ENCODE measurements around the gene ESD.
"Not testable (repeated sequence)": the region's sequence is repeated elsewhere in the genome, so short reads cannot be mapped to it uniquely, and the experiment has no call there.

Gene ESD

GRCh38 chr13:46812301-46812797, 15.4 kb upstream of the ESD start:
- no peak for TF ChIP-seq CTCF (IDR thresholded peaks at IDR 0.05; ENCODE audit: extremely low read depth, insufficient read depth, missing control alignments)
- in situ Hi-C loops (cut with MboI; ENCODE audit: low pct_unique_long_range_greater_than_20kb, low sequenced_read_pairs, unreplicated experiment) = no loop called here
- DNase-seq (ENCODE audit: low spot score) = no peak

- TF ChIP-seq CTCF (IDR thresholded peaks at IDR 0.05; ENCODE audit: extremely low read depth, insufficient read depth, missing control alignments) = no peak
- in situ Hi-C loops (cut with MboI; ENCODE audit: low pct_unique_long_range_greater_than_20kb, low sequenced_read_pairs, unreplicated experiment) = no loop called here
- no peak for DNase-seq (ENCODE audit: low spot score)
Measured at GRCh38 chr13:46810440-46810839, 13.5 kb upstream of the ESD start.

- DNase-seq (ENCODE audit: low spot score); in situ Hi-C loops (cut with MboI; ENCODE audit: low pct_unique_long_range_greater_than_20kb, low sequenced_read_pairs, unreplicated experiment): not testable (repeated sequence)
Measured at GRCh38 chr13:46804921-46805320, 8.0 kb upstream of the ESD start.

GRCh38 chr13:46804391-46804815, 7.4 kb upstream of the ESD start:
- TF ChIP-seq CTCF (IDR thresholded peaks at IDR 0.05; ENCODE audit: extremely low read depth, insufficient read depth, missing control alignments) = no peak
- in situ Hi-C loops (cut with MboI; ENCODE audit: low pct_unique_long_range_greater_than_20kb, low sequenced_read_pairs, unreplicated experiment) = no loop called here
- no peak for DNase-seq (ENCODE audit: low spot score)

GRCh38 chr13:46803586-46803985, 6.6 kb upstream of the ESD start:
- no peak for DNase-seq (ENCODE audit: low spot score)
- no peak for TF ChIP-seq CTCF (IDR thresholded peaks at IDR 0.05; ENCODE audit: extremely low read depth, insufficient read depth, missing control alignments)
- in situ Hi-C loops (cut with MboI; ENCODE audit: low pct_unique_long_range_greater_than_20kb, low sequenced_read_pairs, unreplicated experiment) = no loop called here

GRCh38 chr13:46801858-46802257, 4.9 kb upstream of the ESD start:
- in situ Hi-C loops (cut with MboI; ENCODE audit: low pct_unique_long_range_greater_than_20kb, low sequenced_read_pairs, unreplicated experiment) = no loop called here
- DNase-seq (ENCODE audit: low spot score) = no peak

GRCh38 chr13:46799139-46799538, 2.2 kb upstream of the ESD start:
- no peak for DNase-seq (ENCODE audit: low spot score)
- in situ Hi-C loops (cut with MboI; ENCODE audit: low pct_unique_long_range_greater_than_20kb, low sequenced_read_pairs, unreplicated experiment) = no loop called here
- no peak for TF ChIP-seq CTCF (IDR thresholded peaks at IDR 0.05; ENCODE audit: extremely low read depth, insufficient read depth, missing control alignments)

More at GRCh38 chr13:46801858-46802257, 4.9 kb upstream of the ESD start:
- no peak for TF ChIP-seq CTCF (IDR thresholded peaks at IDR 0.05; ENCODE audit: extremely low read depth, insufficient read depth, missing control alignments)

Data from GM13977 (cell line).